Measurements from ENCODE around the gene SMAD9. TPM values are rescaled to one million over a fixed set of nuclear protein-coding genes. Genes with fewer than 3 reads are reported as not detected.

Gene SMAD9
- total RNA-seq, 1 donor from 2014 or later: 11.5 TPM

GRCh38 chr13:36872621-36873020 lies 47.4 kb downstream of the SMAD9 start:
- Histone ChIP-seq H3K9ac (ENCODE audit: low read depth in 1 of 3, low read length in 3 of 3) (no peak overlapping the region), H3K36me3 (ENCODE audit: control insufficient read depth in 3 of 3, insufficient read depth in 3 of 3, low read length in 3 of 3) (peaks cover 11 to 22% (median 11%) of the 10 kb centered on the region in 3 donors)

GRCh38 chr13:36870050-36870692 lies 49.9 kb downstream of the SMAD9 start:
- no peaks in the 10 kb centered on the region for H3K27me3 ChIP-seq (ENCODE audit: control insufficient read depth in 3 of 3, insufficient read depth in 3 of 3, low read length in 3 of 3)
- H3K4me1 ChIP-seq (ENCODE audit: control insufficient read depth in 3 of 3, insufficient read depth in 3 of 3, low read length in 3 of 3): no peaks in the 10 kb centered on the region
- H3K9ac ChIP-seq (ENCODE audit: low read depth in 1 of 3, low read length in 3 of 3): no peak overlapping the region
- H3K36me3 ChIP-seq (ENCODE audit: control insufficient read depth in 3 of 3, insufficient read depth in 3 of 3, low read length in 3 of 3): peaks cover 17 to 37% (median 18%) of the 10 kb centered on the region in 3 donors
- no peak overlapping the region for H3K4me3 ChIP-seq (ENCODE audit: low read length in 3 of 3)
- H3K9me3 ChIP-seq (ENCODE audit: control insufficient read depth in 3 of 3, low read length in 3 of 3): no peaks in the 10 kb centered on the region
- no peak overlapping the region for H3K27ac ChIP-seq (ENCODE audit: low read depth, low read length)

More at GRCh38 chr13:36872621-36873020, 47.4 kb downstream of the SMAD9 start:
- no peaks in the 10 kb centered on the region for H3K9me3 ChIP-seq (ENCODE audit: control insufficient read depth in 3 of 3, low read length in 3 of 3)
- H3K4me3 ChIP-seq (ENCODE audit: low read length in 3 of 3): no peak overlapping the region
- H3K4me1 ChIP-seq (ENCODE audit: control insufficient read depth in 3 of 3, insufficient read depth in 3 of 3, low read length in 3 of 3): no peaks in the 10 kb centered on the region
- H3K27ac ChIP-seq (ENCODE audit: low read depth, low read length): no peak overlapping the region
- H3K27me3 ChIP-seq (ENCODE audit: control insufficient read depth in 3 of 3, insufficient read depth in 3 of 3, low read length in 3 of 3): no peaks in the 10 kb centered on the region

- no peak overlapping the region for H3K9ac ChIP-seq (ENCODE audit: low read depth in 1 of 3, low read length in 3 of 3)
- H3K27me3 ChIP-seq (ENCODE audit: control insufficient read depth in 3 of 3, insufficient read depth in 3 of 3, low read length in 3 of 3): no peaks in the 10 kb centered on the region
- H3K4me1 ChIP-seq (ENCODE audit: control insufficient read depth in 3 of 3, insufficient read depth in 3 of 3, low read length in 3 of 3): no peaks in the 10 kb centered on the region
- H3K27ac ChIP-seq (ENCODE audit: low read depth, low read length): no peak overlapping the region
- H3K9me3 ChIP-seq (ENCODE audit: control insufficient read depth in 3 of 3, low read length in 3 of 3): no peaks in the 10 kb centered on the region
- H3K4me3 ChIP-seq (ENCODE audit: low read length in 3 of 3): no peak overlapping the region
- H3K36me3 ChIP-seq (ENCODE audit: control insufficient read depth in 3 of 3, insufficient read depth in 3 of 3, low read length in 3 of 3): peaks cover 14 to 37% (median 21%) of the 10 kb centered on the region in 3 donors
Observed at GRCh38 chr13:36866232-36866631, 53.8 kb downstream of the SMAD9 start.

- Histone ChIP-seq H3K36me3 (ENCODE audit: control insufficient read depth in 3 of 3, insufficient read depth in 3 of 3, low read length in 3 of 3) (peaks cover 14 to 34% (median 17%) of the 10 kb centered on the region in 3 donors), H3K4me1 (ENCODE audit: control insufficient read depth in 3 of 3, insufficient read depth in 3 of 3, low read length in 3 of 3) (peaks cover 0 to 2% (median 0%) of the 10 kb centered on the region in 3 donors), H3K9me3 (ENCODE audit: control insufficient read depth in 3 of 3, low read length in 3 of 3) (no peaks in the 10 kb centered on the region), H3K27me3 (ENCODE audit: control insufficient read depth in 3 of 3, insufficient read depth in 3 of 3, low read length in 3 of 3) (no peaks in the 10 kb centered on the region), H3K27ac (ENCODE audit: low read depth, low read length) (no peak overlapping the region), H3K4me3 (ENCODE audit: low read length in 3 of 3) (no peak overlapping the region), H3K9ac (ENCODE audit: low read depth in 1 of 3, low read length in 3 of 3) (no peak overlapping the region)
Observed at GRCh38 chr13:36865265-36865664, 54.8 kb downstream of the SMAD9 start.

GRCh38 chr13:36862722-36863121 lies 57.3 kb downstream of the SMAD9 start:
- H3K4me1 ChIP-seq (ENCODE audit: control insufficient read depth in 3 of 3, insufficient read depth in 3 of 3, low read length in 3 of 3): peaks cover 0 to 6% (median 0%) of the 10 kb centered on the region in 3 donors
- peaks cover 14 to 27% (median 17%) of the 10 kb centered on the region in 3 donors for H3K36me3 ChIP-seq (ENCODE audit: control insufficient read depth in 3 of 3, insufficient read depth in 3 of 3, low read length in 3 of 3)
- H3K9me3 ChIP-seq (ENCODE audit: control insufficient read depth in 3 of 3, low read length in 3 of 3): no peaks in the 10 kb centered on the region
- H3K27ac ChIP-seq (ENCODE audit: low read depth, low read length): no peak overlapping the region
- no peak overlapping the region for H3K9ac ChIP-seq (ENCODE audit: low read depth in 1 of 3, low read length in 3 of 3)
- H3K27me3 ChIP-seq (ENCODE audit: control insufficient read depth in 3 of 3, insufficient read depth in 3 of 3, low read length in 3 of 3): no peaks in the 10 kb centered on the region
- H3K4me3 ChIP-seq (ENCODE audit: low read length in 3 of 3): no peak overlapping the region

GRCh38 chr13:36862002-36862685 lies 57.9 kb downstream of the SMAD9 start:
- Histone ChIP-seq H3K27ac (ENCODE audit: low read depth, low read length) (no peak overlapping the region), H3K9me3 (ENCODE audit: control insufficient read depth in 3 of 3, low read length in 3 of 3) (no peaks in the 10 kb centered on the region), H3K4me1 (ENCODE audit: control insufficient read depth in 3 of 3, insufficient read depth in 3 of 3, low read length in 3 of 3) (peaks cover 0 to 6% (median 0%) of the 10 kb centered on the region in 3 donors), H3K36me3 (ENCODE audit: control insufficient read depth in 3 of 3, insufficient read depth in 3 of 3, low read length in 3 of 3) (peaks cover 14 to 21% (median 17%) of the 10 kb centered on the region in 3 donors), H3K9ac (ENCODE audit: low read depth in 1 of 3, low read length in 3 of 3) (no peak overlapping the region), H3K4me3 (ENCODE audit: low read length in 3 of 3) (no peak overlapping the region), H3K27me3 (ENCODE audit: control insufficient read depth in 3 of 3, insufficient read depth in 3 of 3, low read length in 3 of 3) (no peaks in the 10 kb centered on the region)

GRCh38 chr13:36859259-36859658 lies 60.8 kb downstream of the SMAD9 start:
- no peaks in the 10 kb centered on the region for H3K27me3 ChIP-seq (ENCODE audit: control insufficient read depth in 3 of 3, insufficient read depth in 3 of 3, low read length in 3 of 3)
- H3K27ac ChIP-seq (ENCODE audit: low read depth, low read length): no peak overlapping the region
- H3K36me3 ChIP-seq (ENCODE audit: control insufficient read depth in 3 of 3, insufficient read depth in 3 of 3, low read length in 3 of 3): peaks cover 3 to 8% (median 5%) of the 10 kb centered on the region in 3 donors

GRCh38 chr13:36858290-36858689 lies 61.7 kb downstream of the SMAD9 start:
- Histone ChIP-seq H3K4me3 (ENCODE audit: low read length in 3 of 3) (no peak overlapping the region), H3K9me3 (ENCODE audit: control insufficient read depth in 3 of 3, low read length in 3 of 3) (no peaks in the 10 kb centered on the region), H3K27me3 (ENCODE audit: control insufficient read depth in 3 of 3, insufficient read depth in 3 of 3, low read length in 3 of 3) (no peaks in the 10 kb centered on the region)

More at GRCh38 chr13:36859259-36859658, 60.8 kb downstream of the SMAD9 start:
- no peaks in the 10 kb centered on the region for H3K9me3 ChIP-seq (ENCODE audit: control insufficient read depth in 3 of 3, low read length in 3 of 3)
- peaks cover 0 to 6% (median 0%) of the 10 kb centered on the region in 3 donors for H3K4me1 ChIP-seq (ENCODE audit: control insufficient read depth in 3 of 3, insufficient read depth in 3 of 3, low read length in 3 of 3)
- H3K4me3 ChIP-seq (ENCODE audit: low read length in 3 of 3): no peak overlapping the region
- no peak overlapping the region for H3K9ac ChIP-seq (ENCODE audit: low read depth in 1 of 3, low read length in 3 of 3)

GRCh38 chr13:36857253-36857652 lies 62.8 kb downstream of the SMAD9 start:
- Histone ChIP-seq H3K9me3 (ENCODE audit: control insufficient read depth in 3 of 3, low read length in 3 of 3) (no peaks in the 10 kb centered on the region), H3K9ac (ENCODE audit: low read depth in 1 of 3, low read length in 3 of 3) (no peak overlapping the region), H3K36me3 (ENCODE audit: control insufficient read depth in 3 of 3, insufficient read depth in 3 of 3, low read length in 3 of 3) (peaks cover 6 to 11% (median 10%) of the 10 kb centered on the region in 3 donors), H3K27me3 (ENCODE audit: control insufficient read depth in 3 of 3, insufficient read depth in 3 of 3, low read length in 3 of 3) (no peaks in the 10 kb centered on the region), H3K27ac (ENCODE audit: low read depth, low read length) (no peak overlapping the region), H3K4me3 (ENCODE audit: low read length in 3 of 3) (no peak overlapping the region), H3K4me1 (ENCODE audit: control insufficient read depth in 3 of 3, insufficient read depth in 3 of 3, low read length in 3 of 3) (peaks cover 0 to 6% (median 0%) of the 10 kb centered on the region in 3 donors)

More at GRCh38 chr13:36858290-36858689, 61.7 kb downstream of the SMAD9 start:
- Histone ChIP-seq H3K9ac (ENCODE audit: low read depth in 1 of 3, low read length in 3 of 3) (no peak overlapping the region), H3K27ac (ENCODE audit: low read depth, low read length) (no peak overlapping the region), H3K36me3 (ENCODE audit: control insufficient read depth in 3 of 3, insufficient read depth in 3 of 3, low read length in 3 of 3) (peaks cover 6 to 12% (median 7%) of the 10 kb centered on the region in 3 donors), H3K4me1 (ENCODE audit: control insufficient read depth in 3 of 3, insufficient read depth in 3 of 3, low read length in 3 of 3) (peaks cover 0 to 6% (median 0%) of the 10 kb centered on the region in 3 donors)
